ENCODE results near the gene ADCY9. TPM values are rescaled to one million over a fixed set of nuclear protein-coding genes. Genes with fewer than 3 reads are reported as not detected.
A peak's percentile ranks its signal among the peaks of the same experiment; 100 is the strongest.
"Not testable (repeated sequence)": the region's sequence is repeated elsewhere in the genome, so short reads cannot be mapped to it uniquely, and the experiment has no call there.

The ADCY9 gene
- total RNA-seq, 1 experiment from 2014 or later: 5.5 TPM

DNA sequence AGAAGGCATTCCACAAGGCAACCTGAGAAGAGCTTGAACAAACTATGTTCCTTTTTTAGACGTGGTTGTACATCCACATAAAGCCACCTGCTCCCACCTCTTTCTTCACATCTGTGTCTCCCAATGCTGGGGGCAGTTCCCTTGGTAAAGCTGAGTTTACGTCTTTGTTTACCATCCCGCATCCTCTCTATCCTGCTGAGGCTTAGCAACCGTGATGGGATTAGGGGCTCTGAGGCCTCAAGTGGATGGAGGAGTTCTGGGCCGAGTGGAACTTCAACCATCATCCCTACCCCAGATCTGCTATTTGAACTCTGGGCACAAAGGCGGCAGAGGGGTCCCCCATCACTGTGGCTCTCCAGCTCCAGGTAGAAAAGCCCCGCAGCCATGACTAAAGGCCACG lies 141.5 kb downstream of the ADCY9 start:
- DNase-seq (ENCODE audit: low read depth): no peak

DNA sequence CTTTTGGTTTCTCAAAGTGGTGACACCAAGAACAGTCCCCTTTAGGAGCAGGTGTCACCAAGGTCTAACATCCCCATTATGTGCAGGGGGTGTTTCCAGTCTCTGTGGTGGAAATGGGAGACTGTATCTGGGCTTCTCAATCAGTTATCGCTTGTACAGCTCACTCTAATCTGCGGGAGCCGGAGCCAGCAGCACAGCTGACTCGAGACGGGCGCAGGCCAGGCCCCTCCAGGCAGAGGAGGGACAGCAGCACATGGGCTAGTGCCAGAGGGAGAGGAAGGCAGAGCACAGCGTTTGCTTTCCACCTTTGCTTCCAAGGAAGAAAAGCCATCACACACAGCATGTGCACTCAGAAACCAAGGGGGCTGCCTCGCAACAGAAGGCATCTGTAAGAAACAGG lies 144.5 kb downstream of the ADCY9 start:
- no peak for DNase-seq (ENCODE audit: low read depth)

DNA sequence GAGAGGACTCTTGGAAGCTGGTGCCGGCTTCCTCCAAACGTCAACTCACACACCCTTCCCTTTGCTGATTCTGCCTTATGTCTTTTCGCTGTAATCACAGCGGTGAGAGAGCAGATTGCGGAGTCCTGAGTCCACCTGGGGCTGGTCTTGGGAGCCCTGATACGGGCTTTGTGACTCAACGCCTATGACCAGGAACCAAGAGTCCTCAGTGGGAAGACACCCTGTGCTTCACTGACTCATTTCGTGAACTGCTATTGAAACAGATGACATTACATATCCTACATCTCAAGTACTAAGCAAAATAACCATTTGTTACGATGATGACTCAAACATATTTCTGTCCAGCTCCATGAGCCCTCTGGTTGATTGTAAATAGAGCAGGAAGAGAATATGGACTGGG lies 145.0 kb downstream of the ADCY9 start:
- peak; percentile 61 for DNase-seq (ENCODE audit: low read depth)

DNA sequence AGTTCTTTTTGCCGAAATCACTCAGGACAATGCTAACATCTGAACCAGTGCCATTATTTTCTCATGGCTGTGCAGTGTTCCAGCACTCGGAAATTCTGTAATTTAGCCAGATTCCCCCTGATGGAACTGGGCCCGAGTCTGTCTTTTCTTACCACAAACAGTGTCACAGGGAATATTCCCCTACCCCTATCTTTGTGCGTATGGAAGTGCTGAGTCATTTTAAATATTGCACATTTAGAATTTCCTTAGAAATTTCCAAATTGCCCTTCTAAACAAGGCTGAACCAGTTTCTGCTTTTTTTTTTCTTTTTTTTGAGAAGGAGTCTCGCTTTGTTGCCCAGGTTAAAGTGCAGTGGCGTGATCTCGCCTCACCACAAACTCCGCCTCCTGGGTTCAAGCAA lies 147.7 kb downstream of the ADCY9 start:
- DNase-seq (ENCODE audit: low read depth): no peak

DNA sequence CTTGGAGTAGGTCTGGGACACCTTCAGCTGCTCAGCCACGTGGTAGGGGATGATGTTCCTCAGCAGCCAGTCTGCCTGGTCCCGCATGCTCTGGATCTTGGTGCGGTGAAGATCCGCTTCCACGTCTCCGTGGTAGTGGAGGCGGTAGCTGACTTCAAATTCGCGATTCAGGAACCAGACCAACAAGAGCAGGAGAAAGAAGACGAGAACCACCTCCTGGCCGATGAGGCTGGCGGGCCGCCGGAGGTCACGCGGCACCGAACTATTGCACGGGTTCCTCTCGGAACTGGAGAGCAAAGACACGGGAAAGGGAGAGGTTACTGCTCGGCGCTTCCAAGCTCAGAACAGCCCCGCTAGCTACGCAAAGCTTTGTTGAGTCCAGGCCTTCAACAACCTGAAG lies 149.6 kb downstream of the ADCY9 start:
- DNase-seq (ENCODE audit: low read depth): no peak

DNA sequence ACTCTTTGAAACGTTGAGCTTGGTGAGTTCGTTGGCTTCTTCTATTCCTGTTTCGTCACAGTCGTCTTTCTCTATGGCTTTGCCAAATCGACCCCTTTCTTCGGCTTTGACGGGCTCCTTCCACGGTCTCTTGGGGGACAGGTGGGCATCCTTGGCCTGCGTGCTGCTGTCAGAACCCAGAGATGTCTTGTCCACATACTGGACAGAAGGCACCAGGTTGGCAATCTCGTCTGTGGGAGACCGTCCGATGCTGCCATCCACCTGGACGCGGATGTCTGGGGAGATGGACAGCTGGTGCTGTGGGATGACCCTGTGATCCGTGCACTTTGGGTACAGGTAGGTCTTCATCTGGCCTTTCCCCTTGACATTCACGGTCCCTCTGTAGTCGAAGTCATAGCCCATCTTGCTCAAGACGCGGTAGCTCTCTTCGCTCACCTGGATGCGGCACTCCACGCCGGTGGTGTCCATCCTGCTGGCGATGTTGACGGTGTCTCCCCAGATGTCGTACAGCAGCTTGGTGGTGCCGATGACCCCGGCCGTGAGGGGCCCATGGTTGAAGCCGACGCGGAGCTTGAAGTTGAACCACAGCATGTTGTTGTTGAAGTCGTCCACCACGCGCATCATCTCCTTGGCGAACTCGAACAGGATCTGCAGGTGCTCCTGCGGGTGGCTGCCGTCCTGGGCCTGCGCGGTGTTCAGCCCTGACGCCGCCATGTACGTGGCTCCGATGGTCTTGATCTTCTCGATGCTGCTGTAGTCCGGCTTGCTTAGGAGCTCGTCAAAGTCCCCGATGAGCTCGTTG lies 150.3 kb downstream of the ADCY9 start:
- no peak for DNase-seq (ENCODE audit: low read depth)

DNA sequence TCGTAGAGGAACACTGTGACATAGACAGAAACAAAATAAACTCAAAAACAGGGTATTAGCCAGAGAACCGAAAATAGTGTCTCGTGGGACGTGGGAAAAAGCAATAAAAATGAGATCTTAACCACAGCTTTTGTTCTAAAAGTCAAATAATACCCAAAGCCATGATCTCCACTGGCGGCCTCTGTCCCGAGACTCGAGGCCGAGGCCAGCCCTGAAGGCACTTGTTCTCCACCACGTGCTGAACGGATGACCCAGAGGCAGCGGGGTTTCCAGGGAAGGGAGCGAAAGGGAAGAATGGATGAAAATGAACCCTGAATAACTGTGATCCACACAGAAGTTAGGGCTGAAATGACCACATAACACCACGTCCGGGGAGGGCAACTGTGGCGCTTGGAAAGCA lies 150.9 kb downstream of the ADCY9 start:
- DNase-seq (ENCODE audit: low read depth): no peak

DNA sequence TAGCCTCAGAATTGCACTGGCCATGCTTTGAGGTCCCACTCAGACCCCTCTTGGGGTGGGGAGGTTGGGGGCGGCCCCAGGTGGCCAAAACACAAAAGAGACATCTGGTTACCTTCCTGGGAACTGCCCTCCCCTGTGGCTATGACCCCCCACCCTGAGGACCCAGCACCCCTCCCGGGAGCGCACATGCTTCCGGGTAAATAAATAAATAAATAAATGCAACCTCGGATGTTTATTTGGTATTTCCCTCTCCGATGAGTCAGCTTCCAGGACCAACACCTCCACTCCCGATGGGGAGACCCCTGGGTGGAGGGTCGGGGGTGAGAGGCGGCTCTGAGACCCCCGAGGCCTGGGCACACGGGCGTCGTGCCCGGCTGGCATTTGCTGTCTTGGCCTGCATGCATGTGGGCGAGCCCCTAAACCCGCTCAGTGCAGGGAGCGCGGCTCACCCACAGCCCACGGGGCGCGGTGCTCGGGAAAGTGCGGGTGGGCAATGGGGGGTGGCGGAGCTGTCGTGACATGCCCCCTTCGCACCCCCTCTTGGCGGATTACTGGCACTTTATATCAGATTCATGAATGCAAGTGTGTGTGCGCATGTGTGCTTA lies 151.5 kb downstream of the ADCY9 start:
- DNase-seq (ENCODE audit: low read depth): no peak

DNA sequence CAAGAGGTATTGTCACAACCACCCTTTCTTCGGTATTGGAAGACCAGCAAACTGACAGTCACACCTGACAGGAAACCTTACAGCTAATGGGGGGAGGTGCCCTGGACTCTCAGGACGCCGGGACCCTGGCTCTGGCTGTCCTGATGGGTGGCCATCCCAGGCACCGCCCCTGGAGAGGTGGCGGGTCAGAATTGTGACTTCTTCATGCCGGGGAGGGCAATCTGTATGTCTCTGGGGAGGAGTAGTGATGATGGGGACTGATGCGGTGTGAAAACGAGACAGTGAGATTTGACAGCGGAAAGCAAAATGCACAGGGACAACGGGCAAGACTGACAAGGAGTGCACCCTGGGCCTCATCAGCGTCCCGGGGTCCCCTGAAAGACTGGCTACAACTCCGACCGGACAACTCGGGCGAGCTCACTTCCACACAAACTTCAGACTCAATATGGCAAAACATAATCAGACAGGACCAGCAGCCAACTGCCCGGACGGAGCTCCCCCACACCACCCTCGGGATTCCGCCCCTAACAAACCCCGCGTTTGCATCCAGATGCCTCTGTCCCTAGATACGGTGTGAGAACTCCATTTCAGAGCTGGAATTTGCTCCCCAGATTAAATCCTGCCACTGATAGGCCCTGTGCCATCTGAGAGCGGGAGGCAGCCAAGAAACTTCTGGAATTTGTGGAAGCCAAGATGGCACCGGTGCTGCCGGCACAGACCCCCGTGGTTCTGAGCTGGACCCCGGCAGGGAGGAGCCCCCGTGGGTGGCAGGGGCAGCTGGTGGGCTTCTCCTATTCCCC lies 152.2 kb downstream of the ADCY9 start:
- no peak for DNase-seq (ENCODE audit: low read depth)

DNA sequence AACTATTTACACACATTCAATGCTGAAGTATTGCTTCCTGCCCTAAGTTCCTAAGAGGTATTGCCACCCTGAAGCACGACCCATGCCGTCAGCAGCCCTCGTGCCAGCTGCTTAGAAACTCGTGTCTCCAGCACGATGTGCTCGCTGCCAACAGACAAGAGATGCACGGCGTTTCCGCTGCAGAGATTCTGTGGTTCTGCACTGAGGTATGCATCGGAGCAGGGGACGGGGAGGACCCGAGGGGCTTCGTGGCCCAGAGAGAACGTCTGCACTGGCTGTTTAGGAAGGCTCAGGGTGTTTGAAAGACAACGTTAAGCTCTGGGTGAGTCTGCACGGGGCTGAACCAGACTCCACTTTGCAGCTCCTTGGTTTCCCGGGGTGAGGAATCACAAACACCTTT lies 153.0 kb downstream of the ADCY9 start:
- no peak for DNase-seq (ENCODE audit: low read depth)

DNA sequence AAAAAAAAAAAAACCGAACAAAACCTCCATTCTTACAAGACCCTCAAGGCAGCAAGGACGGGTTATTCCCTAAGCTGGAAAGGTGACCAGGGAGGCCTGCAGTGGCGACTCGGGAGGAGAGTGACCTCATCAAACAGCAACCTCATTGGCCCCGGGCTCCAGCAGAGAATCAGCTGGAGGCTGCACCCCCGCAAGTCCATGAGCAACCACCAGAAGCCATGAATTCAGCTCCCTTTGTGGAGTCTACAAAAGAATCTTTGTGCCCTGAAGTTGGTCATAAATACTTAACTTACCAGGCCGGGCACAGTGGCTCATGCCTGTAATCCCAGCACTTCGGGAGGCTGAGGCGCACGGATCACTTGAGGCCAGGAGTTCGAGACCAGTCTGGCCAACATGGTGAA lies 154.8 kb downstream of the ADCY9 start:
- DNase-seq (ENCODE audit: low read depth): peak; percentile 83

DNA sequence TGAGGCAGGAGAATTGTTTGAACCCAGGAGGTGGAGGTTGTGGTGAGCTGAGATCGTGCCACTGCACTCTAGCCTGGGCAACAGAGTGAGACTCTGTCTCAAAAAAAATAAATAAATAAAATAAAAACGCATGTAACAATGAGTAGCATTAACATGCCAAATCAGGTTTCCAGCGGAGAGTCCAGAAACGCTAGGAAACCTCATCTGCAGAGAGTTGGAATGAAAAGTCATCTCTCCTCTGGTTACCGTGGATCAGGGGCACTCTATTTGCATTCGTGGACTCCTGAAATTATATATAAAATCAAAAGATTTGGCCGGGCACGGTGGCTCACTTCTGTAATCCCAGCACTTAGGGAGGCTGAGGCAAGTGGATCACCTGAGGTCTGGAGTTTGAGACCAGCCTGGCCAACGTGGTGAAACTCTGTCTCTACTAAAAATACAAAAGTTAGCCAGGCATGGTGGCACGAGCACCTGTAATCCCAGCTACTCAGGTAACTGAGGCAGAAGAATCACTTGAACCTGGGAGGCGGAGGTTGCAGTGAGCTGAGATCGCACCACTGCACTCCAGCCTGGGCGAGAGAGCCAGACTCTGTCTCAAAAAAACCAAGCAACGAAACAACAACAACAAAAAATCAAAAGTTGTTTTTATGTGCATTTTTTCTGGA lies 156.2 kb downstream of the ADCY9 start:
- DNase-seq (ENCODE audit: low read depth): not testable (repeated sequence)

DNA sequence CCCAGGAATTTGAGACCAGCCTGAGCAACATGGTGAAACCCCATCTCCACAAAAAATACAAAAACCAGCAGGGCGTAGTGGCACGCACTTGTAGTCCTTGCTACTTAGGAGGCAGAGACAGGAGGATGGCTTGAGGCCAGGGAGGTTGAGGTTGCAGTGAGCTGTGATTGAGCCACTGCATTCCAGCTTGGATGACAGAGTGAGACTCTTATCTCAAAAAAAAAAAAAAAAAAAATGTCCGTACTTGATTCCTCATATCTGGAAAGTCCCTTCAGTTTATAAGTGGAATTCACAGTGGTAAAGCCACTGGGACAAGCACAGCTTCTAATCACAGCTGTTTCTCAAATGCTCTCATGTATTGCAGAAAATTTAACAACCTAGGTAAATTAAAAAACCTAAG lies 157.1 kb downstream of the ADCY9 start:
- peak; percentile 96 for DNase-seq (ENCODE audit: low read depth)

DNA sequence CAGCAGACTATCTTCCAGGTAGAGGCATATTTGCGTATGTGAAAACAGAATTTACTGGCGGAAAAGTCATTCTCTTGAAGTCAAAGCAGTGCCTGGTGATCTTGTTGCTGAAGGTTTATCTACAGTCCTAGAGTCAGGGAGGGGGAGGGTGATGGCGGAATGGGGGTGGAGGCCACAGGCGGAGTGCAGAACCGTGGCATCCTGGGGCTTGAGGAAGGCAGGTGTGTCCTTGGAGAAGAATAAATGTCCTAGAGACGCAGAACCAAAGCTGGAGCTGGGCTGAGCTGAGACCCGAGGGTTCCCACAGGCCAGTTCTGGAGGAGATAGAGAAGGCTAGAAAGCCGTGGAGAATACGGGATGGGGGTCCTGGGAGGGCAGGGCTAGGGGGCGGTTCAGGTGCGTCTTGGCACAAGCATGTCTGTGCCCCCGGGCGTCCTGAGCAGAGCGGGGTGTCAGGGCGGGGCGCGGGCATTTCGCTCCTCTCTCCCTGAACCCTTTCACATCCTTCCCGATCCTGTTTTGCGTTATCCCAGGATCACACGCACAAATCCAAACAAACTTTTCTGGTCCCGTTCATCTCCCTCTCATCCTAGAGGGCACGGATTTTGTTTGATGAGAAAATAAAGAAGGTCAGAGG lies 158.8 kb downstream of the ADCY9 start:
- DNase-seq (ENCODE audit: low read depth): no peak

DNA sequence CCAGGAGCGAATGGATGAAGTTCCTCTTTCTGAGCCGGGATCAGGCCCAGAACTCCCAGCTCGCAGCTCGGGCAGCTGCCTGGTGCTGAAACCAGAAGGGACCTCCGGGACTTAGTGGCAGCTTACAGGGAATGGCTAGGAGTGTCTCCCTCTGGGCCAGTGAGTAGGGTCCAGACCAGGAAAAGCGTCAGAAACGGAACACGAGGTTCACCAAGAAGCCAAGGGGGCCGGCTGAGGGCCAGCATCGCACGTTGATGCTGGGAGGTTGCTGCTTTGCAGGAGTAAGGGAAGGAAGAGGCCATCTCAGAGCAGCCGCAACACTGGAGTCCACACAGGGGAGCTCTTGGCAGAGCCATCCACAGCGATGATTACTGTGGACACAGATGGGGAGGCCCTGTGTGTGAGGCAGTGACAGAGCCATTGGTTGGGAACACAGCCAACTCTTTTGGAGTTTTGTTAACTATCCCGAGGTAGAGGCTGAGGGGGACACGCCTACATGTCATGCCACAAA lies 161.8 kb downstream of the ADCY9 start:
- peak; percentile 30 for DNase-seq (ENCODE audit: low read depth)

DNA sequence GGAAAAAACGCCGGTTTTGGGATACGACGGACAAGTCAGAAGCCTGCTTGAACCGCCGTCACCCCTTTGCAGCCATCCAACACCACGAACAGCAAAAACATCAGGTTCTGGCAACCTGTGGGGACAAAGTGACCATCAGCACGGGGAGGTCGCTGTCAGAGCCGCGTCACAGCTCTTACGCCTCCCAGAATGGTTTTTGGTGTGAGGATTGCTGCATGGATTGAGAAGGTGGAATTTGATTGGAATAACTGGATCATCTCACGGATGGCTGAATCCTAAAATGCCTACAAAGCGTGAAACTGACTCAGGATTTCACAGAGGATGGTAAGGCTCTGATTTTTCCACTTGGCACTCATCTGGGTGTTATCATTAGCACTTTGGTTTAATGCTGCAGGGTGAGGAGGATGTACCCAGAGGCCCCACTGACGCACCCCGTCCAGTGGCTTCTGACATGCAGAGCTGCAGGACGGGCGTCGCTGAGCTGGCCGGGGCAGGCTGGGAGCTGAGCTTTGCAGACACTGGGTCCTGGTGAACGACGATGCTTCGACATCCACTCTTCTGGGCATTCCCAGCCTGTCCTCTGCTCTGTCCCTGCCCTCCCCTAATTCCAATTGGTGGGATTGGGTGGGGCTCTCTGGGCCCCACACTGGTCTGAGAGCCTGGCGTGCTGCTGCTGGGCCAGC lies 162.4 kb downstream of the ADCY9 start:
- DNase-seq (ENCODE audit: low read depth): no peak

DNA sequence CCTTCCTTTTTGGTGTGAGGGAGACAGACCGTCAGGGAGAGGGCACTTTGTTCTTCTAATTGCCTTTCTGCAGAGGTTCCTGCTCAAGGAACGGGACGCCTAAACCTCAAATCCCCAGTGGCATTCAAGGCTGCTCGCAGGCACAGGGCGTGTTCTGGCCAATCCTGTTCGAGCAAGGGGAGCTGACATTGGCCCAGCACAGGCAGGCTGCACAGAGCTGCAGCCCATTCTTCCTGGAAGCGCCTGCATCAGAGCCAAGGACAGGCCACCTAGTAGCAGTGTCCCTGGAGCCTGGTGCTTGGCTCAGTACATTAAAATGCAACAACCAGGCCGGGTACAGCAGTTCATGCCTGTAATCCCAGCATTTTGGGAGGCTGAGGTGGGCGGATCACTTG lies 163.5 kb downstream of the ADCY9 start:
- DNase-seq (ENCODE audit: low read depth): peak; percentile 20

DNA sequence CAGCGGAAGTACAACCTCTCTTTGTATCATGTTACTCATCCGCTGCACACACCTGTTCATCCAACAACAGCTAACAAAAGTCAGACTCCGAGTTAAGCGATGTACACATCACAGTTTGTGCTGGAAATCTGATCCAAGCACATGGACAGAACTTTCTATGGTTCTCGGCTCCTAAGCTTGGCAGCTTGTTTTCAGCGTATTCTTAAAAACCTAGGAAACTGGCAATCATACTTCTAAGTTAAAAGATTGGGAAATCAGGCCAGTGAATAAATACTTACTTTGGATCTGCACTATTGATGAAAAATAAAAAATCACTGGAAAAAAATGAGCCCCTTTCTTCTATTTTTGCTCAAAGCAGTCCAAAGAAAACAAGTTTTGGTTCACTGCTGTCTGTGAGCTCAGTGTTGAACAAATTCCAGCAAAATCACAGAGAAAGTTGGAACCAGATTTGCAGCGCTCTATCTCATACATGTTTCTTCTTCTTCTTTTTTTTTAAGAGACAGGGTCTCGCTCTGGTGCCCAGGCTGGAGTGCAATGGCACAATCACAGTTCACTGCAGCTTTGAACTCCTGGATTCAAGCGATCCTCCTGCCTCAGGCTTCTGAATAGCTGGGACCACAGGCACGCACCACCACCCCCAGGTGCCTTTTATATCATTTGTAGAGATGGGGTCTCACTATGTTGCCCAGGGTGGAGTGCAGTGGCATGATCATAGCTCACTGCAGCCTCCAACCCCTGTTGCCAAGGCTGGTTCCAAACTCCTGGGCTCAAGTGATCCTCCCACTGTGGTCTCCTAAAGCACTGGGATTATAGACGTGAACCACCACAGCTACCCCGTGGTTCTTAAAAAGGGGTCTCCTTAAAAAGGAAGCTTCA lies 164.1 kb downstream of the ADCY9 start:
- DNase-seq (ENCODE audit: low read depth): no peak

DNA sequence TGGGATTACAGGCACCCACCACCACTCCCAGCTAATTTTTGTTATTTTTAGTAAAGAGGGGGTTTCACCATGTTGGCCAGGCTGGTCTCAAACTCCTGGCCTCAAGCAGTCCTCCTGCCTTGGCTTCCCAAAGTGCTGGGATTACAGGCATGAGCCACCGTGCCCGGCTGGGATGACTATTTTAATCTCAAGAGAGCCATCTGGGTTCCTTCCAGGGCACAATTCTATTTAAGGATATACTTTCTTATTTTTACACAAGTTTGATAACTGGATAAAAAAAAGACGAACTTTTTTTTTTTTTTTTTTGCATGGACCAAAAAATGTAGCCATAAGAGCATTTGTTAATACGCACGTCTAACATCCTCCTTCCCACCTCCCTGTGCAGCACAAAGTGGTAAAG lies 164.9 kb downstream of the ADCY9 start:
- DNase-seq (ENCODE audit: low read depth): not testable (repeated sequence)
